Measurements from ENCODE around the gene ZNF362.
"Not testable (repeated sequence)": the region's sequence is repeated elsewhere in the genome, so short reads cannot be mapped to it uniquely, and the experiment has no call there.

ZNF362 gene

GRCh38 chr1:33235521-33235920, 20.8 kb upstream of the ZNF362 start:
- Mint-ChIP-seq H3K4me3 (no peak overlapping the region), H3K4me1 (no peaks in the 10 kb centered on the region), H3K27me3 (peaks cover 18 to 20% of the 10 kb centered on the region in 2 donors), H3K9me3 (no peaks in the 10 kb centered on the region), H3K27ac (no peak overlapping the region), H3K36me3 (peaks cover 0 to 2% of the 10 kb centered on the region in 2 donors)
- no peak for DNase-seq
- no peak for ATAC-seq (replicated peaks)

DNA sequence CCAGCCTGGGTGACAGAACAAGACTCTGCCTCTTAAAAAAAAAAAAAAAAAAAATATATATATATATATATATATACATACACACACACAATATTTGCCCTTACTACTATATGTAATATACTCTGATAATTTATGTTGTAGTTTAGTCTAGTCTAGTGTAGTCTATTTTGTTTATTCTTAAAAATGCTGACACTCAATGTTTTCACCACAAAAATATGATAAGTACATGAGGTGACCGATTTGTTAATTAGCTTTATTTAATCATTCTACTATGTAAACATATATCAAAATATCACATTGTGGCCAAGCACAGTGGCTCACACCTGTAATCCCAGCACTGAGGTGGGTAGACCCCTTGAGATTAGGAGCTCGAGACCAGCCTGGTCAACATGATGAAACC, 19.8 kb upstream of the ZNF362 start:
- Mint-ChIP-seq H3K27me3 (peaks cover 18 to 20% of the 10 kb centered on the region in 2 donors), H3K9me3 (no peaks in the 10 kb centered on the region), H3K27ac (no peak overlapping the region), H3K4me1 (no peaks in the 10 kb centered on the region), H3K4me3 (no peak overlapping the region), H3K36me3 (peaks cover 0 to 2% of the 10 kb centered on the region in 2 donors)
- DNase-seq: no peak
- no peak for ATAC-seq (replicated peaks)

DNA sequence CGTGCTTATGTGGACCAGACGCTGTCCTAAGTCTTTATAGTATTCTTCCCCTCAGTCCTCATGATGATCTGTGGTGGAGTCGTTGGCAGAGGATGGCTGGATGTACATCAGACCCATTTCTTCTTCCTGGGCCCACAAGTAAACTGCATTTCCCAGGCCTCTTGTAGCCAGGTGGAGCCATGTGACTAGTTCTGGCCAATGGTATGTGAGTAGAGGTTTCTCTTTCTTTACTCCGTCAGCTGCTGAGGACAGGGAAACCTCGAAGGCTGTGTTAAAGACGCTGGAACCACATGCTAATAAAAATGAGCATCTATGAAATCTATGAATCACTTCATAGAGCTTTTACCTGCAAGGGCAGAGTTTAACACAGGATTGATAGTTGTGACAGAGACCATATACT, 18.7 kb upstream of the ZNF362 start:
- H3K4me3 Mint-ChIP-seq: no peak overlapping the region
- peaks cover 0 to 2% of the 10 kb centered on the region in 2 donors for H3K36me3 Mint-ChIP-seq
- DNase-seq (no peak), ATAC-seq (replicated peaks) (peak; percentile 50 to 61)
- no peaks in the 10 kb centered on the region for H3K4me1 Mint-ChIP-seq
- no peaks in the 10 kb centered on the region for H3K9me3 Mint-ChIP-seq
- peaks cover 23 to 27% of the 10 kb centered on the region in 2 donors for H3K27me3 Mint-ChIP-seq
- peak overlapping the region; percentile 57 for H3K27ac Mint-ChIP-seq

DNA sequence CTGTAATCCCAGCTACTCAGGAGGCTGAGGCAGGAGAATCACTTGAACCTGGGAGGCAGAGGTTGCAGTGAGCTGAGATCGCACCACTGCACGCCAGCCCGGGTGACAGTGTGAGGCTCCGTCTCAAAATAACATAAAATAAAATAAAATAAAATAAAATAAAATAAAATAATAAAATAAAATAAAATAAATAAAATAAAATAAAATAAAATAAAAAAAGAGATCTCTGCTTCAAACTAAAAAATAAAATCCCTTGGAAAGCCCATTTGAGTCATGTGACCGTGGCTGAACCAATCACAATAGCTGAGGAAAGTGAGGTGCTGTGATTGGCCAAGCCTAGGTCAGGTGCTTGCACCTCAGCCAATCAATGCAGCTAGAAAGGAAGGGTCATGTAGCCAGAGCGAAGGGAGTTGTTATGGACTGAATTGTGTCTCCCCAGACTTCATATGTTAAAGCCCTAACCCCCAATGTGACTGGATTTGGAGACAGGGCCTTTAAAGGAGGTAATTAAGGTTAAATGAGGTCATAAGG, 18.0 kb upstream of the ZNF362 start:
- ATAC-seq (replicated peaks); H3K36me3 Mint-ChIP-seq; H3K4me1 Mint-ChIP-seq; H3K27ac Mint-ChIP-seq; H3K9me3 Mint-ChIP-seq; H3K4me3 Mint-ChIP-seq; DNase-seq: not testable (repeated sequence)
- H3K27me3 Mint-ChIP-seq: peaks cover 23 to 27% of the 10 kb centered on the region in 2 donors

DNA sequence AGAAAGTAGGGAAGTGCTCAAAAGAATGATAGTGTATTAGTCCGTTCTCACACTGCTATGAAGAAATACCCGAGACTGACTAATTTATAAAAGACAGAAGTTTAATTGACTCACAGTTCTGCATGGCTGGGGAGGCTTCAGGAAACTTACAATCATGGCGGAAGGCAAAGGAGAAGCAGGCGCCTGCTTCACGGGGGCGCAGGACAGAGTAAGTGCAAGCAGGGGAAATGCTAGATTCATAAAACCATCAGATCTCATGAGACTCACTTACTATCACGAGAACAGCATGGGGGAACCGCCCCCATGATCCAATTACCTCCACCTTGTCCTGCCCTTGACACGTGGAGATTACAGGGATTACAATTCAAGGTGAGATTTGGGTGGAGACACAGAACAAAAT, 16.9 kb upstream of the ZNF362 start:
- H3K36me3 Mint-ChIP-seq; ATAC-seq (replicated peaks); H3K4me1 Mint-ChIP-seq; DNase-seq; H3K9me3 Mint-ChIP-seq; H3K27ac Mint-ChIP-seq; H3K4me3 Mint-ChIP-seq: not testable (repeated sequence)
- H3K27me3 Mint-ChIP-seq: peaks cover 19 to 27% of the 10 kb centered on the region in 2 donors

DNA sequence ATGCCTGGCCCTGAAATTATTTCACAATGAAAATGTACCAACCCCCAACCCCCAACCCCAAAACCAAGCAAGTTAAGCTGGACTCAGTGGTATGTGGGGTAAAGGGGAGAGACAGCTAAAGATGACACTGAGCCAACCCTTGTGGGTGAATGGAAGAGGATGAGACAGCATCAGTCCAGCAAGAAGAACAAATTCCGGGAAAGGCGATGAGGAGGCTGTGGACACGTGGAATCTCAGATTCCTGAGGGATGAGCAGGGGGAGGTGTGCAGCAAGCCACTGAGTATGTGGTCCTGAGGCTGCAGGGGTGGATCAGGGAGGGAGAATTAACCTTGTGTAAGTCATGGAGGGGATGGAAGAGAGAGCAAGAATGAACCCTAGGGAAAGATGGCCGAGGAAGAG, 14.4 kb upstream of the ZNF362 start:
- DNase-seq (no peak), ATAC-seq (replicated peaks) (no peak)
- Mint-ChIP-seq H3K36me3 (peaks cover 0 to 2% of the 10 kb centered on the region in 2 donors), H3K4me1 (no peaks in the 10 kb centered on the region), H3K4me3 (no peak overlapping the region), H3K9me3 (no peaks in the 10 kb centered on the region), H3K27ac (no peak overlapping the region), H3K27me3 (peaks cover 12 to 21% of the 10 kb centered on the region in 2 donors)

DNA sequence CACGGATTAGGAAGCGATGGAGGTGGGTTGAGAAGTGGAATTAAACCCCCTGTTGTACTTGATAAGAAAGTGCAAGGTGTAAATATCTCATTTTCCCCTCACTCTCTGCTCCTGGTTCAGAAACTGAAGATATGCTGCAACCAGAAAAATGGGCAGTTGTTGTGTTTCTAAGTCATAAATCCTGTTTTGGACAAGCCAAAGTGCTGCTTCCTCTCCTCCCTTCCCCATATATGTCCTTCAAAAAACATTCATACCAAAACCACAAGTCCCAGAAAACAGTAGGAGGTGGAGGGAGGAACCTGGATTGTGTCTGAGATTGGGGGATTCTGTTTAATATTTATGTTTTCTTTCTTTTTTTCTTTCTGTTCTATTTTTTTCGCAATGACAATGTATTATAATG, 13.6 kb upstream of the ZNF362 start:
- Mint-ChIP-seq H3K4me3 (no peak overlapping the region), H3K27ac (no peak overlapping the region), H3K9me3 (no peaks in the 10 kb centered on the region), H3K36me3 (peaks cover 0 to 2% of the 10 kb centered on the region in 2 donors), H3K27me3 (peaks cover 12 to 15% of the 10 kb centered on the region in 2 donors), H3K4me1 (no peaks in the 10 kb centered on the region)
- DNase-seq: no peak
- no peak for ATAC-seq (replicated peaks)

- no peaks in the 10 kb centered on the region for H3K9me3 Mint-ChIP-seq
- H3K4me1 Mint-ChIP-seq: no peaks in the 10 kb centered on the region
- H3K36me3 Mint-ChIP-seq: no peaks in the 10 kb centered on the region
- no peak overlapping the region for H3K27ac Mint-ChIP-seq
- peaks cover 22% of the 10 kb centered on the region in 2 donors for H3K27me3 Mint-ChIP-seq
- H3K4me3 Mint-ChIP-seq: no peak overlapping the region
- DNase-seq (no peak), ATAC-seq (replicated peaks) (no peak)
Measured at GRCh38 chr1:33244143-33244808, 12.0 kb upstream of the ZNF362 start.

DNA sequence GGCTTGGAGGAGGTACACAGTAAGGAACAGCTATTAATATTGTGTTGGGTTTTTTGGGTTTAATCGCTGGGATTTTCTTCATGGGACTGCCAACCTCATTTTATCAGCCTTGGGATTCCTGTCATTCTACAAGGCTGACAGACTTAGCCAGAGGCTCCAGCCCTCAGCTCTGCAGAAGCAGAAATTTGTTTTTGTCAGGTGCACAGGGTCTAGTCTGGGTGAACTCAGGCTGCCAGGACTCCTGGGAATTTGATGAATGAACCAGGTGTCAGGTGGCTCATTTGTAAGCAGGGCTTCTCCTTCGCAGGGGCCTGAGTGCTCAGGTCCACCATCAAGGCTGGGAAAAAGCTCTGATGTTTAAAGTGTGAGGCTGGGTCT, 11.5 kb upstream of the ZNF362 start:
- ATAC-seq (replicated peaks) (no peak), DNase-seq (no peak)
- peaks cover 21 to 22% of the 10 kb centered on the region in 2 donors for H3K27me3 Mint-ChIP-seq
- H3K4me3 Mint-ChIP-seq: no peak overlapping the region
- peaks cover 0 to 2% of the 10 kb centered on the region in 2 donors for H3K9me3 Mint-ChIP-seq
- H3K27ac Mint-ChIP-seq: no peak overlapping the region
- no peaks in the 10 kb centered on the region for H3K36me3 Mint-ChIP-seq
- H3K4me1 Mint-ChIP-seq: no peaks in the 10 kb centered on the region

DNA sequence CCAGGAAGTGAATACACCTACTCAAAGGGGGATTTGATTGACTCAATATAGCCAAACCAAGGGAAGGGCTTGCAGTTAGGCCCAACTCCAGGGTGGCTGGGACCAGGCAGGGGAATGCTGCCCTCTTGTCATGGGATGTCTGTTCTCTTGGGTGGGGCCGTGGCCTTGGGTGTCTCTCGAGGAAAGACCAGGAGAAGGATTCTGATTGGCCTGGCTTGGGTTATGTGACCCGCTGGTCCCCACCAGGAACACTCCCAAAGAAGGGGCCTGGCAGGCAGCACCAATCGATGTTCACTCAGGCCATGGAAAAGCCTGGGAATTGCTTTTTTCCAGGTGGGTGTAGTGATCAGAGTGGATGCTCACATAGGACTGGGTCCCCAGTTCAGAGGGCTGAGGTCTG, 10.1 kb upstream of the ZNF362 start:
- no peak overlapping the region for H3K27ac Mint-ChIP-seq
- H3K27me3 Mint-ChIP-seq: peaks cover 29 to 32% of the 10 kb centered on the region in 2 donors
- DNase-seq (no peak), ATAC-seq (replicated peaks) (no peak)
- H3K36me3 Mint-ChIP-seq: no peaks in the 10 kb centered on the region
- H3K9me3 Mint-ChIP-seq: peaks cover 0 to 2% of the 10 kb centered on the region in 2 donors
- H3K4me1 Mint-ChIP-seq: no peaks in the 10 kb centered on the region
- no peak overlapping the region for H3K4me3 Mint-ChIP-seq

- no peak for DNase-seq
- Mint-ChIP-seq H3K4me1 (no peaks in the 10 kb centered on the region), H3K9me3 (peaks cover 4% of the 10 kb centered on the region in 2 donors), H3K36me3 (no peaks in the 10 kb centered on the region), H3K27me3 (peaks cover 30 to 34% of the 10 kb centered on the region in 2 donors), H3K27ac (no peak overlapping the region), H3K4me3 (no peak overlapping the region)
- no peak for ATAC-seq (replicated peaks)
Measured at GRCh38 chr1:33247545-33247944, 8.7 kb upstream of the ZNF362 start.

GRCh38 chr1:33248244-33248643, 8.0 kb upstream of the ZNF362 start:
- no peaks in the 10 kb centered on the region for H3K36me3 Mint-ChIP-seq
- no peaks in the 10 kb centered on the region for H3K4me1 Mint-ChIP-seq
- peaks cover 4% of the 10 kb centered on the region in 2 donors for H3K9me3 Mint-ChIP-seq
- peaks cover 30 to 34% of the 10 kb centered on the region in 2 donors for H3K27me3 Mint-ChIP-seq
- H3K27ac Mint-ChIP-seq: no peak overlapping the region
- DNase-seq: no peak
- ATAC-seq (replicated peaks): no peak
- no peak overlapping the region for H3K4me3 Mint-ChIP-seq

- DNase-seq (no peak), ATAC-seq (replicated peaks) (no peak)
- peaks cover 30 to 34% of the 10 kb centered on the region in 2 donors for H3K27me3 Mint-ChIP-seq
- H3K4me1 Mint-ChIP-seq: no peaks in the 10 kb centered on the region
- H3K4me3 Mint-ChIP-seq: no peak overlapping the region
- peaks cover 4% of the 10 kb centered on the region in 2 donors for H3K9me3 Mint-ChIP-seq
- no peak overlapping the region for H3K27ac Mint-ChIP-seq
- H3K36me3 Mint-ChIP-seq: no peaks in the 10 kb centered on the region
Measured at GRCh38 chr1:33249422-33249821, 6.9 kb upstream of the ZNF362 start.

DNA sequence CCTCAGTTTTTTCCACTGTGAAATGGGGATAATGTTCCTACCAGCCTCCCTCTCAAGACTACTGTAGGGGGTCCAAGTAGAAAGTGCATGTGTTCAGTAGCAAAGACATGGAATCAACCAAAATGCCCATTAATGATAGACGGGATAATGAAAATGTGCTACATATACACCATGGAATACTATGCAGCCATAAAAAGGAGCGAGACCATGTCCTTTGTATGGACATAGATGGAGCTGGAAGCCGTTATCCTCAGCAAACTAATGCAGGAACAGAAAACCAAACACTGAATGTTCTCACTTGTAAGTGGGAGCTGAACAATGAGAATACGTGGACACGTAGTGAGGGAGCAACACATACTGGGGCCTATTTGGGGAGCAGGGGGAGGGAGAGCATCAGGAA, 6.1 kb upstream of the ZNF362 start:
- DNase-seq (no peak), ATAC-seq (replicated peaks) (no peak)
- H3K36me3 Mint-ChIP-seq: no peaks in the 10 kb centered on the region
- no peak overlapping the region for H3K27ac Mint-ChIP-seq
- H3K4me1 Mint-ChIP-seq: peaks cover 0 to 5% of the 10 kb centered on the region in 2 donors
- H3K27me3 Mint-ChIP-seq: peaks cover 30 to 34% of the 10 kb centered on the region in 2 donors
- no peak overlapping the region for H3K4me3 Mint-ChIP-seq
- peaks cover 4% of the 10 kb centered on the region in 2 donors for H3K9me3 Mint-ChIP-seq

GRCh38 chr1:33250724-33251123, 5.6 kb upstream of the ZNF362 start:
- Mint-ChIP-seq H3K4me1 (peaks cover 0 to 9% of the 10 kb centered on the region in 2 donors), H3K4me3 (no peak overlapping the region), H3K27ac (no peak overlapping the region), H3K9me3 (peaks cover 4% of the 10 kb centered on the region in 2 donors), H3K36me3 (no peaks in the 10 kb centered on the region), H3K27me3 (peaks cover 30 to 34% of the 10 kb centered on the region in 2 donors)
- DNase-seq: no peak
- no peak for ATAC-seq (replicated peaks)
